Measurements from ENCODE around the gene MRPL12.

Gene MRPL12

DNA sequence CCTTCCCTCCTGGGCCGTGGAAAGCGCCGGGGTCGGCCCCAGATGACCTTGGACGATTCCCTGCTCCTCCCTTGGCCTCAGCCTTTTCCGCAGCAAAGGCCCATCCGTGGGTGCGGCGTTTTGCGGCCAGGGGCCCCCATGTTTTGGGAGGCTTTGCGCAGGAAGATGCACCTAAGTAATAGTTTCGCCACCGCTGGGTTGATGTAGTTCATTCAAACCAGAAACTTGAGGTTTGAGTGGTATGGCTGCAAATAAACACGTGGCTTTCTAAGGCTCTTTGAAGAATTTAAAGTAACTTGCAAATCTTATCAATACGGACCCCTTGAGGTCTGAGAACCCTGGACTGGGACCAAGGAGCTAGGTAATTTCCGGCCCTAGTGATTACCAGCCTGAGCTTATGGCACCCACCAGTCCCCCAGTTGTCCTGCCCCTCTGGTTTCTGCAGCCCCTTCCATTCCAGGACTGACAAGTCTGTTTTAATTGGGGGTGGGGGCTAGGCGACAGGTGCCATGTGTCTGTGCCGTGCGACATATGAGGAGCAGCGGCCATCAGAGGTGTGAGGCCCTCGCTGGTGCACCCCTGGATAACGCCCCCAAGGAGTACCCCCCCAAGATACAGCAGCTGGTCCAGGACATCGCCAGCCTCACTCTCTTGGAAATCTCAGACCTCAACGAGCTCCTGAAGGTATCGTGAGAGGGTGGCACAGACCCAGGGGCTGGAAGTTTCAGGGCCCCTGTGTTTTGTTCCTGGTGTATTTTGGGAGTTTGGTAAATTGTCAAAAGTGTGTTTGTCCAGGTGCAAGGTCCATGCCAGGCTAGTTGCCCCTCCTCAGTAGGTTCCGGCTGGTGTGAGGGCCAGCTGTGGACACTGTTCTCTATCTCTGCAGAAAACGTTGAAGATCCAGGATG is 834 bp downstream of the MRPL12 start:
- peak; percentile 19 for DNase-seq

DNA sequence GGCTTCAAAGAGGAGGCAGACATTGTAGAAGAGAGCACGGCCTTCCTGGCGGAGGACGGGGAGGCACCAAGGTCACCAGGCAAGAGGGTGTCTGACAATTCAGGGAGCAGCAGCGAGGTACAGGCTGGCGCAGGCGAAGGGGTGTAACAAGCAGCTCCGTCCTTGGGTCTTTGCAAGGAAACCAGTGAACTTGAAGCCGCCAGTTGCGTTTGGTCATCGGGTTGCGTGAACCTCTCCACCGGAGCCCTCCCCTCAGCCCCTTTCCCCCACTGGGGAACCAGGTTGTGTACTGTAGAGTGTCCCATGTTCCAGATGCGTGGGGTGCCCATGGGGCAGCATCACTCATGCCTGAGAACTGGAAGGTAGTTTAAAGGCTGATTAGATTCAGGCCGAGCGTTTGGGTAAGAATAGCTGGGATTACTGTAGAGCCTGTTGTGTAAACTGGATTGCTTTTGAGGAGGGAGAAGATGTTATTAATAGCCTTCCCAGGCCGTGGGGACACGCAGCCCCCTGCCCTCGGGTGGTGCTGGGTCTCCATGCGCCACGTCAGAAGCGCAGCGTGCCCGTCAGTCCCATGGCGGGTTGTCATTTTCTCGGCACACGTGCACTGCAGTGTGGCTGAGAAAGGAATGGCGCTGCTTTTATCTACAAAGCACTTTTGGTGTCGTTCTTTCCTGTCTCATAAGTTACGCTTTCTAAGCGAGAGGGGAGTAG is 2.5 kb downstream of the MRPL12 start:
- DNase-seq: no peak

GRCh38 chr17:81706232-81706611 is 3.1 kb downstream of the MRPL12 start:
- DNase-seq: no peak

GRCh38 chr17:81706757-81707624 is 3.8 kb downstream of the MRPL12 start:
- no peak for DNase-seq

DNA sequence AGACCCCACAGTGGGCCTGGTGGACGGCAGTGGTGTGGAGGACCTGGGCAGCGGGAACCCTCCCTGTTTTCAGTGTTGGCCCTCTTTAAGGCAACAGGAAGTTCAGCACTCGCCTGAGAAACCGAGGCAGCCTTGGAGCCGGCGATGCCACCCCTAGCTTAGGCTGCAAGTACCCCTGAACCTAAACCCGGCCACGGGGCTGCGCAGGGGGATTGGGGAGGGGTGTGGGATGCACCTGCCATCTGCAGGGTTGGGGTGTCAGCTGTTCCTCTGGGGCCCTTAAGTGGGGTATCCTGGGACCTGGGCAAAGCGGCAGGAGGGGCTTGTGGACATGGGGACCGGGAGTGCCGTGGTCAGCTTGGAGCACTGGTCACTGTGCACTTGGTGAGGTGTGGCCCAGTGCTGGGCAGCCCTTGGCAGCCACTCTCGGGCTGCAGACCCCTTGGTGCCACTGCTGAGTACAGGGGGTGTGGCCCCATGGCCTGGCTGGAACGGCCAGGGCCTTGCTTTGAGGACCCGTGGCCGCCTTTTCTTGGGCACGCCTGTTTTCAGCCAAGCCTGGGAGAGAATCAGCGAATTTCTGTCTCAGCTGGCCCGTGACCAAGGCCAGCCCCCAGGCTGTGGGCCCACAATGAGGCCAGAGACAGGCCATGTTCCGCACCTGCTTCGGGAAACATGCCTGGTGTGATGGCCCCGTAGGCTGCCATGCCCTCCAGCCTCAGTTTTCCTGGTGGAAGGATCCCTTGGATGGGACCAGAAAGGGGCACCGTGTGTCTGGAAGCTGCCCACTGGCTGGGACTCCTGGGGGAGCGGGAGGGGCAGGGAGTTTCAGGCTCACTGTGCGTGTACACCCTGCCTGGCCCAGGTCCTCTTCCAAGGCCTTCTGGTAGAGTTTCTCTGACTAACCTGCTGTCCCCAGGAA is 4.8 kb downstream of the MRPL12 start:
- DNase-seq: no peak

DNA sequence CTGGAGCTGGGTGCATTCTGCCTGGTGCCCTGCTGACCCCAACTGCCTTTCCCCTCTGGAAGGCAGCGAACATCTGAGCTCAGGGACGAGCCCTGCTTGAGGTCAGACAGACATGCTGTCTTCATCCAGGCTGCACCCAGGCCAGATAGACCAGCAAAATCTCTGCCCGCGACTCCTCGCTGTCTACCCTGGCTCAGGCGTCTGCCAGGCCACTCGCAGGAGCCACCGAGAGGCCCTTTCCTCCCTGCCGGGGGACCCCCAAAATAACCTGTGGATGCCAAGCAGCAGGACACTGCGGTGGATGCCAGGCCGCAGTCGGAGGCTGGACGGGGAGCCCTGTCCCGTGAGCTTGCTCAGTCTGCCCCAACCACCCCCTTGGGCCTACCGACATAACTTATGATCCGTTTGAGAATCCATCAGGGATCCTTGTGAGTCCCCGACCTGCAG is 5.6 kb downstream of the MRPL12 start:
- DNase-seq: no peak

GRCh38 chr17:81710514-81711308 is 7.5 kb downstream of the MRPL12 start:
- DNase-seq: peak; percentile 9

DNA sequence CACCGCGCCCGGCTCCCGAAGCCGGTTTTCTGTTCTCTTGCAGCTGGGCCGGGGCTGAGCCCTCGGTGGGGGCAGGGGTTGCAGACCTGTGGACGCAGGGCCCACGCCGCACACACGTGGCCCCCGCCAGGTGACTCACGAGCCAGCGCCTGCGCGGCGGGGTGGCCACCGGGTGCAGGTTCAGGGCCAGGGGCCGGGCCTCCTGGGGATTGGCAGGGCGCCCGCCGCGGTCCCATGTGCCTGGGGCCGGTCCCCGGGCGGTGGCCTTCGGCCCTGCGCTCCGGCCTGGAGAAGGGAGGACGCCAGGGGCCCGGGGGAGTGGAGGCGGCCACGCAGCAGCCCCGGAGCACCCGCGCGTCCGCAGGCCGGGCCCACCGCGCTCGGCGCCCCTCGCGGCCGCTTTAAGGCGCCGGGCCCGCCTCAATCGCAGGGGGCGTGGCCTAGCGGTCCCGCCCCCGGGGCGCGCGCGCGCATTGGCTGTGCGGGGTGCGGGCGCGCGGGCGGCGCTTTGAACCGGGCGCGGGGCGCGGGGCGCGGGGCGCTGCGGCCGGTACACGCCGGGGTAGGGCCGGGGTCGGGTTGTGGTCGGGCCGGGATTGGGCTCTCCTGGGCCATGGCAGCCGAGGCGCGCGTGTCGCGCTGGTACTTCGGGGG is 8.8 kb downstream of the MRPL12 start, which contains the start of gene SLC25A10:
Gene SLC25A10, plus strand, starts transcription at position 471 of the 654 bp plus-strand sequence. Its CDS starts 143 bp downstream, at position 614.
- DNase-seq: peak; percentile 78

DNA sequence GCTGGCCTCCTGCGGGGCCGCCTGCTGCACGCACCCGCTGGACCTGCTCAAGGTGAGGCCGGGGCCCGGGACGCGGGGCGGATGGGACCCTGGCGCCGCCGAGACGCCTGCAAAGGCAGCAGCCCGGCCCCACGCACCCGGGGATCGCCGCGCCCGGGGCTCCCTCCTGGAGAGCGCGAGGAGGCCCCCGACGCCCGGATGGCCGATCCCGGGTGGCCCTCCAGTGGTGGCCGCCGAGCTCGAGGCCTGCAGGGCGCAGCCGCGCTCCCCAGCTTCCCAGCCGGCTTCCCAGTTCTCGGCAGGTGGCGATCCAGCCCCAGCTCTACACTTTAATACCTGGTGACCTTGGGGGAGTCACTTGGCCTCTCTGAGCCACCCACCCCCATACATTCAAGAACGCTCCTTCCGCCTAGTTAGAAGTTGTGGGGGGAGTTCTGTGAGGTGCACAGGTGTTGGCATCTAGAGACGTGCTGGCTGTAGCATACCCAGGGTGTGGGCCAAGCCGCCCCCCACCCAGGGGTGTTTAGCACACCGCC is 9.4 kb downstream of the MRPL12 start:
- no peak for DNase-seq

DNA sequence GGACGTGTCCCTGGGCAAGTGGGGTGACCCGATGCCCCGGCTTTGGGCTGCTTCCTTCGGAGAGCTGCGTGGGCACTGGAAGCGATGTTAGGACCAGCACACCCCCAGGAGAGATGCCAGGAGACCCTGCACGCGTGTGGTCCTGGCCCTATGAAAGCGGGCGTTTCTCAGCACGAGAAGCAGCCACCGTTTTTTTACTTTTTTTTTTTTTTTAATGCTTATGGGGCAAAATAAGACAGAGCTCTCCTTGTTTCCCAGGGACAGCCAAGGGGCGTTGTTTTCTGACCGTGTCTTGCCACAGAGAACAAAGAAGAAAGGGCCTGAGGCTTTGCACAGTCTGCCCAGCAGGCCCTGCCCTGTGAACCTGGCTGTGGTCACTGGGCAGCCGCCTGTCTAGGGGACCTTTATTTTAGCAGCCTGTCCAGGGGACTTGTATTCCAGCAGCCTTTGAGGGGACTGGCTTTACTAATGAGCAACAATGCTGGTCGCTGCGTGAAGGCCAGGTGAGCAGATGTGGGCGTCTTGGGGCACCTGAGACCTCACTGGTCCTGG is 9.9 kb downstream of the MRPL12 start:
- DNase-seq: no peak

- no peak for DNase-seq
Observed at GRCh38 chr17:81713556-81714411, 10.6 kb downstream of the MRPL12 start.

DNA sequence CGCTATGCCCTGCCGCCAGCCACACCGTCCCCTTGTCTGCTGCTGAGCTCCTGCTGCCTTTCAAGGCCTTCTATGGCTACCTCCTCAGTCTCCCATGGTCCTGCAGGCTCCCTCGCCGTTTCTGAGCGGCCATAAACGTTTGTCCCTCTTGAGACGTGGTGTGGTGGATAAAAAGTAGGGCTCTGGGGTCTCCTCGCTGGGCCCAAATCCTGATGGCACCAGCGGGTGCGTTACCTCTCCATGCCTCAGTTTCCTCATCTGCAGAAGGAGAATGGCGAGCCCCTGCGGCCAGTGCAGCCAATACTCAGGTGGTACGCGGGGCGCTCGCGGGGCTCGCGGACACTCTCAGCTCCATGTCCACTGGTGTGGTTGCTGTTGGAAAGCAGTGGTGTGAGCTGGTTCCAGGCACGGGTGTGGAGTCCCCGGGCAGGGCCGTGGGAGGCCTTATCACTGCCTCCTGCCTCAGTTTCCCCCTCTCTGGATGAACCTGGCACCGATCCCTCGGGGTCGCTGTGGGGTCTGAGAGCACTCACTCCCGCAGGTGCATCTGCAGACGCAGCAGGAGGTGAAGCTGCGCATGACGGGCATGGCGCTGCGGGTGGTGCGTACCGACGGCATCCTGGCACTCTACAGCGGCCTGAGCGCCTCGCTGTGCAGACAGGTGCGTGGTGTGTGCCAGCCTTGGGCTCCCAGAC is 11.4 kb downstream of the MRPL12 start:
- DNase-seq: no peak

DNA sequence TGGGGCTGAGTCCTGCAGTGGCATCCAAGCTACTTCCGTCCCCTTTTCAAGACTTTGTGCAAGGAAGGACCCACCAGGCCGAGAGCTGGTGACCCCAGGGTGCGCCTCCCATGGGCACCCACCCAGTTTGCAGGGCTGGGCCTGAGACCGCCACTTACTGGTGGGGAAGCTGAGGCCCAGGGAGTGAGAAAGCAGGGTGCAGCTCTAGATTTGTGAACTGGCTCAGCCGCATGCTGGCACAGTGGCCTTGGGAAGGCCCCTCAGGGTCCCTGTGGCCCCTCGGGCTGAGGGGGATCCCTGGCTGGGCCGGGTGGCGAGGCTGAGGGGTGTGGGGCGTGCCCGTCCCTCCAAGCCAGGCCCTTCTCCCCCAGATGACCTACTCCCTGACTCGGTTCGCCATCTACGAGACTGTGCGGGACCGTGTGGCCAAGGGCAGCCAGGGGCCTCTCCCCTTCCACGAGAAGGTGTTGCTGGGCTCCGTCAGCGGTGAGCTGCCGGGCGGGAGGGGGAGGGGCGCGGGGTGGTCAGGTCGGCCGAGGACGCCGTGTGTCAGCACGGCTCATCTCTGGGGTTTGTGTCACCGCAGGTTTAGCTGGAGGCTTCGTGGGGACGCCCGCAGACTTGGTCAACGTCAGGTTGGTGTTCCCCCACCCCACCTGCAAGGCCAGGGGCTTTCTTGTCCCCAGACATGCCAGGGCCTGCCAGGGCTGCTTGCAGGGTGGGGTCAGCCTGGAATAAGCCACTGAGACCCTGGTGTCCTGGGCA is 12.1 kb downstream of the MRPL12 start:
- no peak for DNase-seq

- DNase-seq: no peak
Observed at GRCh38 chr17:81715872-81716673, 12.9 kb downstream of the MRPL12 start.

DNA sequence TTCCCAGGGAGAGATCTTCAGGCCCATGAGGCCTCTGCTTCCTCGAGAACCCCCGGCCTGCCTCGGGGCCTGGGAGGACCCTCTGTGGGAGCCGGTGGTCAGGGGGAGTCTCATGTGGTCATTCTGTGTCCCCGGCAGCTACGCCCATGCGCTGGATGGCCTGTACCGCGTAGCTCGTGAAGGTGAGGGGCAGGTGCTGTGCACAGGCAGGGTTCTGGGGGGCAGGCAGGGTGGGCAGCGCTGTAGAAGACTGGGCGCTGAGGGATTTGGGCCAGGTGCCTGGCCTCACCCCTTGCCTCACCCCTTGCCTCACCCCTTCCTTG is 13.5 kb downstream of the MRPL12 start:
- DNase-seq: no peak

- no peak for DNase-seq
Observed at GRCh38 chr17:81717049-81717765, 14.0 kb downstream of the MRPL12 start.
